Fibroblast of lung (primary cell): ENCODE results near the gene TOMM6.

Experiments used
- CTCF ChIP-seq, 2 donors: IDR thresholded peaks in 1 of 2; conservative IDR thresholded peaks in 1 of 2; 1 replicate in 1 of 2; 2 replicates in 1 of 2; pipeline ENCODE4 v1.5.1; 2011 to 2012; ENCODE audit warnings: low read length in 2 of 2, control low read depth in 1 of 2, inconsistent platforms in 1 of 2, low read depth in 1 of 2, mild to moderate bottlenecking in 1 of 2
- EZH2 ChIP-seq: IDR thresholded peaks from 2 replicates; pipeline ENCODE4 v1.5.1; 2012; ENCODE audit warnings: low read length, control low read depth, mild to moderate bottlenecking; ENCODE audit errors: missing control alignments

GRCh38 chr6:41785254-41785653 is 2.2 kb upstream of the TOMM6 start:
- TF ChIP-seq CTCF (conservative IDR thresholded peaks at IDR 0.05 in 1 of 2, IDR thresholded peaks at IDR 0.05 in 1 of 2; ENCODE audit: low read depth in 1 of 2, low read length in 2 of 2) (no peak), EZH2 (no peak)
